Measurements from ENCODE around the gene STOML1.

Gene STOML1

GRCh38 chr15:73991726-73992593 is at the start of gene STOML1:
Gene STOML1, minus strand, starts transcription at chr15:73992295. Its CDS starts 72 bp downstream, at chr15:73992223.
- Histone ChIP-seq H3K27ac (ENCODE audit: low read length) (peak within 1 kb of the TSS; percentile 91), H2AFZ (ENCODE audit: low read depth, low read length) (peak within 1 kb of the TSS; percentile 44; the same call in 1 of the 2 replicates), H3K4me3 (ENCODE audit: low read length) (peak within 1 kb of the TSS; percentile 88), H3K9me3 (ENCODE audit: insufficient read depth, low read length) (no peaks in the 10 kb centered on the region), H3K9ac (ENCODE audit: low read length) (peak within 1 kb of the TSS; percentile 76), H3K36me3 (replicated peaks; ENCODE audit: low read depth, low read length) (peaks cover 9% of the 10 kb centered on the region), H3K4me2 (ENCODE audit: low read length) (peak within 1 kb of the TSS; percentile 89), H3K4me1 (ENCODE audit: low read length) (peaks cover 77% of the 10 kb centered on the region), H3K79me2 (ENCODE audit: low read length) (peaks cover 56% of the 10 kb centered on the region), H3K27me3 (ENCODE audit: low read depth, low read length) (no peaks in the 10 kb centered on the region), H4K20me1 (ENCODE audit: insufficient read depth, low read length) (peaks cover 8% of the 10 kb centered on the region; the same call in 1 of the 2 replicates)
- TF ChIP-seq CTCF (IDR thresholded peaks at IDR 0.05; ENCODE audit: low read depth, low read length) (peak; percentile 81), EZH2phosphoT487 (IDR thresholded peaks at IDR 0.05; ENCODE audit: low read depth) (no peak)

GRCh38 chr15:74041311-74041756 is 49.2 kb upstream of the STOML1 start:
- Histone ChIP-seq H2AFZ (ENCODE audit: low read depth, low read length) (no peak overlapping the region), H3K27me3 (ENCODE audit: low read depth, low read length) (no peaks in the 10 kb centered on the region), H3K9ac (ENCODE audit: low read length) (no peak overlapping the region), H3K9me3 (ENCODE audit: insufficient read depth, low read length) (no peaks in the 10 kb centered on the region), H3K4me1 (ENCODE audit: low read length) (no peaks in the 10 kb centered on the region), H3K27ac (ENCODE audit: low read length) (no peak overlapping the region), H3K4me3 (ENCODE audit: low read length) (no peak overlapping the region), H3K4me2 (ENCODE audit: low read length) (no peak overlapping the region), H3K79me2 (ENCODE audit: low read length) (no peaks in the 10 kb centered on the region), H3K36me3 (replicated peaks; ENCODE audit: low read depth, low read length) (peaks cover 21% of the 10 kb centered on the region), H4K20me1 (ENCODE audit: insufficient read depth, low read length) (no peaks in the 10 kb centered on the region)
- TF ChIP-seq CTCF (IDR thresholded peaks at IDR 0.05; ENCODE audit: low read depth, low read length) (no peak), EZH2phosphoT487 (IDR thresholded peaks at IDR 0.05; ENCODE audit: low read depth) (no peak)

- H3K4me1 ChIP-seq (ENCODE audit: low read length) = no peaks in the 10 kb centered on the region
- no peak overlapping the region for H3K27ac ChIP-seq (ENCODE audit: low read length)
- H3K27me3 ChIP-seq (ENCODE audit: low read depth, low read length) = no peaks in the 10 kb centered on the region
- no peak overlapping the region for H3K4me3 ChIP-seq (ENCODE audit: low read length)
- no peak overlapping the region for H3K4me2 ChIP-seq (ENCODE audit: low read length)
- no peak for TF ChIP-seq EZH2phosphoT487 (IDR thresholded peaks at IDR 0.05; ENCODE audit: low read depth)
- TF ChIP-seq CTCF (IDR thresholded peaks at IDR 0.05; ENCODE audit: low read depth, low read length) = no peak
- H3K9ac ChIP-seq (ENCODE audit: low read length) = no peak overlapping the region
- H4K20me1 ChIP-seq (ENCODE audit: insufficient read depth, low read length) = no peaks in the 10 kb centered on the region
- H2AFZ ChIP-seq (ENCODE audit: low read depth, low read length) = no peak overlapping the region
- no peaks in the 10 kb centered on the region for H3K79me2 ChIP-seq (ENCODE audit: low read length)
- no peaks in the 10 kb centered on the region for H3K9me3 ChIP-seq (ENCODE audit: insufficient read depth, low read length)
- peaks cover 28% of the 10 kb centered on the region for H3K36me3 ChIP-seq (replicated peaks; ENCODE audit: low read depth, low read length)
Observed at GRCh38 chr15:74040109-74040850, 48.2 kb upstream of the STOML1 start.

GRCh38 chr15:74039656-74040010 is 47.5 kb upstream of the STOML1 start:
- Histone ChIP-seq H3K27me3 (ENCODE audit: low read depth, low read length) (no peaks in the 10 kb centered on the region), H3K79me2 (ENCODE audit: low read length) (no peaks in the 10 kb centered on the region), H3K4me1 (ENCODE audit: low read length) (no peaks in the 10 kb centered on the region), H4K20me1 (ENCODE audit: insufficient read depth, low read length) (no peaks in the 10 kb centered on the region), H3K4me2 (ENCODE audit: low read length) (no peak overlapping the region), H3K27ac (ENCODE audit: low read length) (no peak overlapping the region), H3K36me3 (replicated peaks; ENCODE audit: low read depth, low read length) (peaks cover 32% of the 10 kb centered on the region), H3K4me3 (ENCODE audit: low read length) (no peak overlapping the region), H3K9me3 (ENCODE audit: insufficient read depth, low read length) (no peaks in the 10 kb centered on the region), H3K9ac (ENCODE audit: low read length) (no peak overlapping the region), H2AFZ (ENCODE audit: low read depth, low read length) (no peak overlapping the region)
- no peak for TF ChIP-seq CTCF (IDR thresholded peaks at IDR 0.05; ENCODE audit: low read depth, low read length)
- no peak for TF ChIP-seq EZH2phosphoT487 (IDR thresholded peaks at IDR 0.05; ENCODE audit: low read depth)

All from OCI-LY3 (cell line).